HL-60 (cell line): ENCODE measurements around the gene CALHM6.
"Not testable (repeated sequence)": the region's sequence is repeated elsewhere in the genome, so short reads cannot be mapped to it uniquely, and the experiment has no call there.

ENCODE experiments used
- POLR2AphosphoS5 ChIP-seq: IDR thresholded peaks from 2 replicates; pipeline ENCODE4 v1.6.1; 2012; ENCODE audit warnings: low read depth
- TF ChIP-seq, protein P1 (sequence below): IDR thresholded peaks from one replicate; pipeline ENCODE4 v1.5.1; 2011; ENCODE audit warnings: low read length, control low read depth, inconsistent platforms; ENCODE audit not compliant: insufficient read depth
- TF ChIP-seq, protein P2 (sequence below): IDR thresholded peaks from 2 replicates; pipeline ENCODE4 v1.6.1; 2012; ENCODE audit warnings: low read depth; ENCODE audit not compliant: insufficient replicate concordance

DNA sequence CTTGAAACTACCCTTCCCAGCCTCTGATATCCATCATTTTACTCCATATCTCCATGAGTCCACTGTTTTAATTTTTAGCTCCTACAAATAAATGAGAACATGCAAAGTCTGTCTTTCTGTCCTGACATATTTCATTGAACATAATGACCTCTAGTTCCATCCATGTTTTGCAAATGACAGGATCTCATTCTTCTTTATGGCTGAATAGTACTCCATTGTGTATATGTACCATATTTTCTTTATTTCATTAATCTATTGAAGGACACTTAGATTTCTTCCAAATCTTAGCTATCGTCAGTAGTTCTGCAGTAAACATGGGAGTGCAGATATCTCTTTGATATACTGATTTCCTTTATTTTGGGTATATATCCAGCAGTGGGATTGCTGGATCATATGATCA, 34.0 kb downstream of the CALHM6 start:
- TF ChIP-seq, protein P1, sequence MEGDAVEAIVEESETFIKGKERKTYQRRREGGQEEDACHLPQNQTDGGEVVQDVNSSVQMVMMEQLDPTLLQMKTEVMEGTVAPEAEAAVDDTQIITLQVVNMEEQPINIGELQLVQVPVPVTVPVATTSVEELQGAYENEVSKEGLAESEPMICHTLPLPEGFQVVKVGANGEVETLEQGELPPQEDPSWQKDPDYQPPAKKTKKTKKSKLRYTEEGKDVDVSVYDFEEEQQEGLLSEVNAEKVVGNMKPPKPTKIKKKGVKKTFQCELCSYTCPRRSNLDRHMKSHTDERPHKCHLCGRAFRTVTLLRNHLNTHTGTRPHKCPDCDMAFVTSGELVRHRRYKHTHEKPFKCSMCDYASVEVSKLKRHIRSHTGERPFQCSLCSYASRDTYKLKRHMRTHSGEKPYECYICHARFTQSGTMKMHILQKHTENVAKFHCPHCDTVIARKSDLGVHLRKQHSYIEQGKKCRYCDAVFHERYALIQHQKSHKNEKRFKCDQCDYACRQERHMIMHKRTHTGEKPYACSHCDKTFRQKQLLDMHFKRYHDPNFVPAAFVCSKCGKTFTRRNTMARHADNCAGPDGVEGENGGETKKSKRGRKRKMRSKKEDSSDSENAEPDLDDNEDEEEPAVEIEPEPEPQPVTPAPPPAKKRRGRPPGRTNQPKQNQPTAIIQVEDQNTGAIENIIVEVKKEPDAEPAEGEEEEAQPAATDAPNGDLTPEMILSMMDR = not testable (repeated sequence)
- not testable (repeated sequence) for TF ChIP-seq POLR2AphosphoS5
- TF ChIP-seq, protein P2, sequence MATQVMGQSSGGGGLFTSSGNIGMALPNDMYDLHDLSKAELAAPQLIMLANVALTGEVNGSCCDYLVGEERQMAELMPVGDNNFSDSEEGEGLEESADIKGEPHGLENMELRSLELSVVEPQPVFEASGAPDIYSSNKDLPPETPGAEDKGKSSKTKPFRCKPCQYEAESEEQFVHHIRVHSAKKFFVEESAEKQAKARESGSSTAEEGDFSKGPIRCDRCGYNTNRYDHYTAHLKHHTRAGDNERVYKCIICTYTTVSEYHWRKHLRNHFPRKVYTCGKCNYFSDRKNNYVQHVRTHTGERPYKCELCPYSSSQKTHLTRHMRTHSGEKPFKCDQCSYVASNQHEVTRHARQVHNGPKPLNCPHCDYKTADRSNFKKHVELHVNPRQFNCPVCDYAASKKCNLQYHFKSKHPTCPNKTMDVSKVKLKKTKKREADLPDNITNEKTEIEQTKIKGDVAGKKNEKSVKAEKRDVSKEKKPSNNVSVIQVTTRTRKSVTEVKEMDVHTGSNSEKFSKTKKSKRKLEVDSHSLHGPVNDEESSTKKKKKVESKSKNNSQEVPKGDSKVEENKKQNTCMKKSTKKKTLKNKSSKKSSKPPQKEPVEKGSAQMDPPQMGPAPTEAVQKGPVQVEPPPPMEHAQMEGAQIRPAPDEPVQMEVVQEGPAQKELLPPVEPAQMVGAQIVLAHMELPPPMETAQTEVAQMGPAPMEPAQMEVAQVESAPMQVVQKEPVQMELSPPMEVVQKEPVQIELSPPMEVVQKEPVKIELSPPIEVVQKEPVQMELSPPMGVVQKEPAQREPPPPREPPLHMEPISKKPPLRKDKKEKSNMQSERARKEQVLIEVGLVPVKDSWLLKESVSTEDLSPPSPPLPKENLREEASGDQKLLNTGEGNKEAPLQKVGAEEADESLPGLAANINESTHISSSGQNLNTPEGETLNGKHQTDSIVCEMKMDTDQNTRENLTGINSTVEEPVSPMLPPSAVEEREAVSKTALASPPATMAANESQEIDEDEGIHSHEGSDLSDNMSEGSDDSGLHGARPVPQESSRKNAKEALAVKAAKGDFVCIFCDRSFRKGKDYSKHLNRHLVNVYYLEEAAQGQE = not testable (repeated sequence)
